GM12878 (cell line): ENCODE results near the gene PPP2R3C. TPM values are rescaled to one million over a fixed set of nuclear protein-coding genes. Genes with fewer than 3 reads are reported as not detected.

Experiments used
- BCL3 ChIP-seq: IDR thresholded peaks from 2 replicates; pipeline ENCODE4 v1.6.1; 2011; ENCODE audit warnings: borderline replicate concordance, low read depth, mild to moderate bottlenecking, moderate library complexity, low read length; ENCODE audit not compliant: insufficient read depth, poor library complexity, severe bottlenecking
- BCLAF1 ChIP-seq: fragments of 450-650 bp; IDR thresholded peaks from 2 replicates; pipeline ENCODE4 v1.6.1; 2017; ENCODE audit warnings: antibody characterized with exemption, mild to moderate bottlenecking, moderate library complexity
- BRCA1 ChIP-seq: IDR thresholded peaks from 2 replicates; pipeline ENCODE4 v1.6.1; 2011; ENCODE audit warnings: low read depth, low read length, improper control_type of control experiment
- CREB1 ChIP-seq: IDR thresholded peaks from 2 replicates; pipeline ENCODE4 v1.6.1; 2012; ENCODE audit warnings: low read depth, mild to moderate bottlenecking, inconsistent platforms
- EZH2 ChIP-seq: IDR thresholded peaks from 2 replicates; pipeline ENCODE4 v1.6.1; 2012; ENCODE audit warnings: low read depth, mild to moderate bottlenecking, control low read depth, inconsistent platforms, low read length, borderline replicate concordance; ENCODE audit not compliant: control insufficient read depth
- HDGF ChIP-seq: fragments of 450-650 bp; IDR thresholded peaks from 2 replicates; pipeline ENCODE4 v1.6.1; 2016; ENCODE audit warnings: antibody characterized with exemption
- JUNB ChIP-seq: IDR thresholded peaks from 2 replicates; pipeline ENCODE4 v1.6.1; 2016; ENCODE audit warnings: antibody characterized with exemption, mild to moderate bottlenecking
- KAT2A ChIP-seq: conservative IDR thresholded peaks from 2 replicates; pipeline ENCODE4 v1.6.1; 2011; ENCODE audit warnings: low read depth, low read length; ENCODE audit not compliant: control insufficient read depth
- NFYB ChIP-seq: IDR thresholded peaks from 2 replicates; pipeline ENCODE4 v1.6.1; 2011; ENCODE audit warnings: low read depth, mild to moderate bottlenecking, low read length, improper control_type of control experiment, moderate library complexity; ENCODE audit not compliant: insufficient read depth
- NKRF ChIP-seq: fragments of 450-650 bp; conservative IDR thresholded peaks from 2 replicates; pipeline ENCODE4 v1.6.1; 2017; ENCODE audit warnings: mild to moderate bottlenecking, moderate library complexity
- PAX5 ChIP-seq: IDR thresholded peaks from 2 replicates; pipeline ENCODE4 v1.6.1; 2011; ENCODE audit warnings: low read depth, low read length, borderline replicate concordance
- POLR2AphosphoS2 ChIP-seq: IDR thresholded peaks from 2 replicates; pipeline ENCODE4 v1.6.1; 2011; ENCODE audit warnings: low read depth, mild to moderate bottlenecking, low read length, improper control_type of control experiment, moderate library complexity
- PRDM15 ChIP-seq: fragments of 450-650 bp; formaldehyde crosslinking; IDR thresholded peaks from 2 replicates; pipeline ENCODE4 v1.4.0; 2020; ENCODE audit warnings: mild to moderate bottlenecking, moderate library complexity
- RCOR1 ChIP-seq: conservative IDR thresholded peaks from 2 replicates; pipeline ENCODE4 v1.6.1; 2012; ENCODE audit warnings: low read depth, low read length, improper control_type of control experiment
- SMAD1 ChIP-seq: fragments of 450-650 bp; IDR thresholded peaks from 2 replicates; pipeline ENCODE4 v1.6.1; 2018; ENCODE audit warnings: mild to moderate bottlenecking, low read depth; ENCODE audit not compliant: partially characterized antibody
- SMARCA5 ChIP-seq: fragments of 450-650 bp; IDR thresholded peaks from 2 replicates; pipeline ENCODE4 v1.6.1; 2017; ENCODE audit warnings: mild to moderate bottlenecking
- SUPT20H ChIP-seq: IDR thresholded peaks from 2 replicates; pipeline ENCODE4 v1.6.1; 2011; ENCODE audit warnings: low read depth, mild to moderate bottlenecking, low read length, moderate library complexity, borderline replicate concordance; ENCODE audit not compliant: control insufficient read depth
- SUZ12 ChIP-seq: fragments of 200-600 bp; sonication (generic); IDR thresholded peaks from one replicate; pipeline ENCODE4 v1.6.1; 2018; ENCODE audit warnings: antibody characterized with exemption, mild to moderate bottlenecking; ENCODE audit not compliant: unreplicated experiment
- ZBED1 ChIP-seq: IDR thresholded peaks from 2 replicates; pipeline ENCODE4 v1.6.1; 2016; ENCODE audit warnings: borderline replicate concordance
- ZNF274 ChIP-seq: IDR thresholded peaks from one replicate; pipeline ENCODE4 v1.8.0; 2011; ENCODE audit not compliant: insufficient read length, insufficient read depth
- polyA plus RNA-seq, 11 experiments: library from polyadenylated mRNA; depleted of rRNA in 4 of 11; unstranded in 6 of 11; stranded (reverse) in 5 of 11; fragments of >200 nt; fragmentation: Nextera tagmentation in 4 of 11; fragmentation: Illumina TruSeq in 1 of 11; extraction: Ambion mirVana in 4 of 11; extraction: Trizol in 1 of 11; gene quantifications; 1 replicate in 1 of 11; 2 replicates in 10 of 11; pipeline versions ENCODE4 v1.2.1 to v1.2.3, GENCODE V29; 2011 to 2016; ENCODE audit warnings: inconsistent platforms in 2 of 11, missing spikeins in 2 of 11, low read depth in 1 of 11
- total RNA-seq, 4 experiments: library from RNA; depleted of rRNA in 3 of 4; stranded (reverse); fragments of >200 nt in 3 of 4; fragmentation: Illumina TruSeq in 1 of 4; extraction: Trizol in 1 of 4; gene quantifications; 2 replicates each; pipeline versions ENCODE4 v1.2.1 to v1.2.3, GENCODE V29; 2013 to 2021

PPP2R3C gene
- total and polyA plus RNA-seq, 10 of the 15 experiments (the other 5 are each of a cell fraction or from before 2014, with no cell fraction given) = 27.6 to 80.5 (median 42.9) TPM

GRCh38 chr14:35046048-35046750, 75.6 kb downstream of the PPP2R3C start, which contains the start of gene FAM177A1 (continued):
- TF ChIP-seq BCL3 = peak; percentile 4
- TF ChIP-seq BCLAF1 = no peak
- TF ChIP-seq RCOR1 = peak; percentile 49; the same call in 1 of the 2 replicates
- TF ChIP-seq JUNB = no peak
- TF ChIP-seq BRCA1 = no peak
- TF ChIP-seq EZH2 = no peak
- no peak for TF ChIP-seq KAT2A
- TF ChIP-seq NFYB = no peak
- no peak for TF ChIP-seq SUPT20H
- no peak for TF ChIP-seq PRDM15
- TF ChIP-seq POLR2AphosphoS2 = peak; percentile 89; the same call in 1 of the 2 replicates
- TF ChIP-seq ZNF274 = no peak
- no peak for TF ChIP-seq ZBED1
- no peak for TF ChIP-seq SUZ12
- peak; percentile 97 for TF ChIP-seq CREB1
- TF ChIP-seq NKRF = peak; percentile 68
- TF ChIP-seq PAX5 = no peak
- no peak for TF ChIP-seq SMAD1
- no peak for TF ChIP-seq HDGF
- 0 out of 2 replicates have a peak, but pooled peaks have one; percentile 52 for TF ChIP-seq SMARCA5
